HEK293 (cell line): ENCODE data around the gene PCDHB10.

Experiments used
- CTCF ChIA-PET: fragments of 350-600 bp; formaldehyde crosslinking; extraction: SDS; loops from one replicate; lab custom pipeline; 2021; ENCODE audit warnings: antibody characterized with exemption; lab: Yijun Ruan, JAX
- POLR2A ChIA-PET: fragments of 300-600 bp; formaldehyde crosslinking; extraction: SDS; loops from one replicate; lab custom pipeline; 2020; ENCODE audit warnings: antibody characterized with exemption, inconsistent platforms; lab: Yijun Ruan, JAX
- H3K27ac ChIP-seq: fragments of 200-500 bp; sonication (Bioruptor generic); 2 replicates; pipeline ENCODE4 v1.5.1; 2014; ENCODE audit warnings: low read depth, low read length, control low read depth, inconsistent platforms; ENCODE audit errors: extremely low read depth
- H3K36me3 ChIP-seq, 2 experiments: fragments of 200-500 bp in 1 of 2; sonication (Bioruptor generic) in 1 of 2; 1 replicate in 1 of 2; 2 replicates in 1 of 2; pipeline ENCODE4 v1.5.1; 2014 to 2017; ENCODE audit warnings: inconsistent platforms in 2 of 2, low read length in 2 of 2; ENCODE audit not compliant: control insufficient read depth in 2 of 2, insufficient read depth in 1 of 2
- H3K4me1 ChIP-seq: fragments of 200-500 bp; sonication (Bioruptor generic); 2 replicates; pipeline ENCODE4 v1.5.1; 2014; ENCODE audit warnings: mild to moderate bottlenecking, low read length, inconsistent platforms; ENCODE audit not compliant: control insufficient read depth, insufficient read depth
- H3K4me3 ChIP-seq: 2 replicates; pipeline ENCODE4 v1.5.1; 2011; ENCODE audit warnings: low read depth, mild to moderate bottlenecking, control low read depth, low read length, moderate library complexity
- H3K9me3 ChIP-seq: fragments of 200-500 bp; sonication (Bioruptor generic); 2 replicates; pipeline ENCODE4 v1.5.1; 2014; ENCODE audit warnings: low read depth, low read length, inconsistent platforms; ENCODE audit not compliant: control insufficient read depth, insufficient read depth
- KLF8 ChIP-seq: fragments of 450-650 bp; formaldehyde crosslinking; IDR thresholded peaks from 2 replicates; pipeline ENCODE4 v1.5.1; 2016; ENCODE audit warnings: missing biosample characterization, missing genetic modification characterization
- MZF1 ChIP-seq: fragments of 450-650 bp; formaldehyde crosslinking; IDR thresholded peaks from 2 replicates; pipeline ENCODE4 v1.5.1; 2017; ENCODE audit warnings: missing biosample characterization, missing genetic modification characterization, borderline replicate concordance
- ZBTB21 ChIP-seq: fragments of 450-650 bp; formaldehyde crosslinking; IDR thresholded peaks from 2 replicates; pipeline ENCODE4 v1.5.1; 2017; ENCODE audit warnings: missing biosample characterization, missing genetic modification characterization
- ZNF140 ChIP-seq: fragments of 450-650 bp; formaldehyde crosslinking; IDR thresholded peaks from 2 replicates; pipeline ENCODE4 v1.5.1; 2016; ENCODE audit warnings: missing biosample characterization, missing genetic modification characterization
- ZNF174 ChIP-seq: fragments of 450-650 bp; formaldehyde crosslinking; IDR thresholded peaks from 2 replicates; pipeline ENCODE4 v1.5.0; 2017; ENCODE audit warnings: missing biosample characterization, mild to moderate bottlenecking, missing genetic modification characterization
- ZNF184 ChIP-seq: fragments of 450-650 bp; IDR thresholded peaks from 2 replicates; pipeline ENCODE4 v1.5.1; 2018; ENCODE audit warnings: missing biosample characterization, mild to moderate bottlenecking, missing genetic modification characterization
- ZNF292 ChIP-seq: fragments of 450-650 bp; formaldehyde crosslinking; IDR thresholded peaks from 2 replicates; pipeline ENCODE4 v1.5.1; 2016; ENCODE audit warnings: low read depth, missing biosample characterization, missing genetic modification characterization, borderline replicate concordance
- ZNF416 ChIP-seq: fragments of 450-650 bp; formaldehyde crosslinking; IDR thresholded peaks from 2 replicates; pipeline ENCODE4 v1.5.1; 2016; ENCODE audit warnings: missing biosample characterization, missing genetic modification characterization
- ZNF501 ChIP-seq: fragments of 450-650 bp; formaldehyde crosslinking; IDR thresholded peaks from 2 replicates; pipeline ENCODE4 v1.5.1; 2016; ENCODE audit warnings: missing biosample characterization, missing genetic modification characterization
- ZNF560 ChIP-seq: fragments of 450-650 bp; formaldehyde crosslinking; IDR thresholded peaks from 2 replicates; pipeline ENCODE4 v1.5.1; 2017; ENCODE audit warnings: missing biosample characterization, missing genetic modification characterization, borderline replicate concordance
- ZNF629 ChIP-seq: fragments of 450-650 bp; formaldehyde crosslinking; IDR thresholded peaks from 2 replicates; pipeline ENCODE4 v1.5.1; 2017; ENCODE audit warnings: missing biosample characterization, missing genetic modification characterization
- ZNF654 ChIP-seq: fragments of 450-650 bp; formaldehyde crosslinking; IDR thresholded peaks from 2 replicates; pipeline ENCODE4 v1.5.1; 2016; ENCODE audit warnings: low read depth, missing biosample characterization, missing genetic modification characterization
- ZXDB ChIP-seq: fragments of 450-650 bp; formaldehyde crosslinking; IDR thresholded peaks from 2 replicates; pipeline ENCODE4 v1.5.1; 2016; ENCODE audit warnings: missing biosample characterization, missing genetic modification characterization
- TF ChIP-seq, protein P1 (sequence below): fragments of 450-650 bp; formaldehyde crosslinking; IDR thresholded peaks from 2 replicates; pipeline ENCODE4 v1.5.1; 2017; ENCODE audit warnings: missing biosample characterization, missing genetic modification characterization
- TF ChIP-seq, protein P2 (sequence below): fragments of 450-650 bp; formaldehyde crosslinking; IDR thresholded peaks from 2 replicates; pipeline ENCODE4 v1.5.1; 2016; ENCODE audit warnings: missing biosample characterization, missing genetic modification characterization, borderline replicate concordance
- TF ChIP-seq, protein P3 (sequence below): fragments of 450-650 bp; formaldehyde crosslinking; IDR thresholded peaks from 2 replicates; pipeline ENCODE4 v1.5.1; 2016; ENCODE audit warnings: missing biosample characterization, missing genetic modification characterization
- TF ChIP-seq, protein P4 (sequence below): fragments of 450-650 bp; formaldehyde crosslinking; IDR thresholded peaks from 2 replicates; pipeline ENCODE4 v1.5.1; 2016; ENCODE audit warnings: missing biosample characterization, missing genetic modification characterization
- TF ChIP-seq, protein P5 (sequence below): fragments of 450-650 bp; formaldehyde crosslinking; IDR thresholded peaks from 2 replicates; pipeline ENCODE4 v1.5.1; 2016; ENCODE audit warnings: missing biosample characterization, missing genetic modification characterization

Gene PCDHB10

DNA sequence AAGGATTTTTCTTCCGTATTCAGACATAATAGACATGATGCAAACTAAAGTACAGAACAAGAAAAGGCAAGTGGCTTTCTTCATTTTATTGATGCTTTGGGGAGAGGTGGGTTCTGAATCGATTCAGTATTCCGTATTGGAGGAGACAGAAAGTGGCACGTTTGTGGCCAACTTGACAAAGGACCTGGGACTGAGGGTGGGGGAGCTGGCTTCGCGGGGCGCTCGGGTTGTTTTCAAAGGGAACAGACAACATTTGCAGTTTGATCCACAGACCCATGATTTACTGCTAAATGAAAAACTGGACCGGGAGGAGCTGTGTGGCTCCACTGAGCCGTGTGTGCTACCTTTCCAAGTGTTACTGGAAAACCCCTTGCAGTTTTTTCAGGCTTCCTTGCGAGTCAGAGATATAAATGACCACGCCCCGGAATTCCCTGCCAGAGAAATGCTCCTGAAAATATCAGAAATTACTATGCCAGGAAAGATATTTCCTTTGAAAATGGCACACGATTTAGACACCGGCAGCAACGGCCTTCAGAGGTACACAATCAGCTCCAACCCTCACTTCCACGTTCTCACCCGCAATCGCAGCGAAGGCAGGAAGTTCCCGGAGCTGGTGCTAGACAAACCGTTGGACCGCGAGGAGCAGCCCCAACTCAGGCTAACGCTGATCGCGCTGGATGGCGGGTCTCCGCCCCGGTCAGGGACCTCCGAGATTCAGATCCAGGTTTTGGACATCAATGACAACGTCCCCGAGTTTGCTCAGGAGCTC lies 41.7 kb upstream of the PCDHB10 start:
- CTCF ChIA-PET: interaction anchor here (0.9 to 1.6 kb wide), 7 partner anchors 13 to 65 kb away, joined by 3 to 8 read pairs (median 5); partner anchors contain the start of genes PCDHB11, PCDHB2 and PCDHB7
- POLR2A ChIA-PET: no interaction called here
- no peaks in the 10 kb centered on the region for H3K9me3 ChIP-seq
- TF ChIP-seq, protein P1, sequence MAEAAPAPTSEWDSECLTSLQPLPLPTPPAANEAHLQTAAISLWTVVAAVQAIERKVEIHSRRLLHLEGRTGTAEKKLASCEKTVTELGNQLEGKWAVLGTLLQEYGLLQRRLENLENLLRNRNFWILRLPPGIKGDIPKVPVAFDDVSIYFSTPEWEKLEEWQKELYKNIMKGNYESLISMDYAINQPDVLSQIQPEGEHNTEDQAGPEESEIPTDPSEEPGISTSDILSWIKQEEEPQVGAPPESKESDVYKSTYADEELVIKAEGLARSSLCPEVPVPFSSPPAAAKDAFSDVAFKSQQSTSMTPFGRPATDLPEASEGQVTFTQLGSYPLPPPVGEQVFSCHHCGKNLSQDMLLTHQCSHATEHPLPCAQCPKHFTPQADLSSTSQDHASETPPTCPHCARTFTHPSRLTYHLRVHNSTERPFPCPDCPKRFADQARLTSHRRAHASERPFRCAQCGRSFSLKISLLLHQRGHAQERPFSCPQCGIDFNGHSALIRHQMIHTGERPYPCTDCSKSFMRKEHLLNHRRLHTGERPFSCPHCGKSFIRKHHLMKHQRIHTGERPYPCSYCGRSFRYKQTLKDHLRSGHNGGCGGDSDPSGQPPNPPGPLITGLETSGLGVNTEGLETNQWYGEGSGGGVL (tag by site-specific recombination): no peak
- no peak for TF ChIP-seq KLF8
- TF ChIP-seq, protein P2, sequence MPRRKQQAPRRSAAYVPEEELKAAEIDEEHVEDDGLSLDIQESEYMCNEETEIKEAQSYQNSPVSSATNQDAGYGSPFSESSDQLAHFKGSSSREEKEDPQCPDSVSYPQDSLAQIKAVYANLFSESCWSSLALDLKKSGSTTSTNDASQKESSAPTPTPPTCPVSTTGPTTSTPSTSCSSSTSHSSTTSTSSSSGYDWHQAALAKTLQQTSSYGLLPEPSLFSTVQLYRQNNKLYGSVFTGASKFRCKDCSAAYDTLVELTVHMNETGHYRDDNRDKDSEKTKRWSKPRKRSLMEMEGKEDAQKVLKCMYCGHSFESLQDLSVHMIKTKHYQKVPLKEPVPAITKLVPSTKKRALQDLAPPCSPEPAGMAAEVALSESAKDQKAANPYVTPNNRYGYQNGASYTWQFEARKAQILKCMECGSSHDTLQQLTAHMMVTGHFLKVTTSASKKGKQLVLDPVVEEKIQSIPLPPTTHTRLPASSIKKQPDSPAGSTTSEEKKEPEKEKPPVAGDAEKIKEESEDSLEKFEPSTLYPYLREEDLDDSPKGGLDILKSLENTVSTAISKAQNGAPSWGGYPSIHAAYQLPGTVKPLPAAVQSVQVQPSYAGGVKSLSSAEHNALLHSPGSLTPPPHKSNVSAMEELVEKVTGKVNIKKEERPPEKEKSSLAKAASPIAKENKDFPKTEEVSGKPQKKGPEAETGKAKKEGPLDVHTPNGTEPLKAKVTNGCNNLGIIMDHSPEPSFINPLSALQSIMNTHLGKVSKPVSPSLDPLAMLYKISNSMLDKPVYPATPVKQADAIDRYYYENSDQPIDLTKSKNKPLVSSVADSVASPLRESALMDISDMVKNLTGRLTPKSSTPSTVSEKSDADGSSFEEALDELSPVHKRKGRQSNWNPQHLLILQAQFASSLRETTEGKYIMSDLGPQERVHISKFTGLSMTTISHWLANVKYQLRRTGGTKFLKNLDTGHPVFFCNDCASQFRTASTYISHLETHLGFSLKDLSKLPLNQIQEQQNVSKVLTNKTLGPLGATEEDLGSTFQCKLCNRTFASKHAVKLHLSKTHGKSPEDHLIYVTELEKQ (tag by site-specific recombination): no peak
- no peak for TF ChIP-seq ZNF629 (tag by site-specific recombination)
- no peak for TF ChIP-seq ZNF501
- TF ChIP-seq ZNF416 (tag by site-specific recombination): no peak
- TF ChIP-seq, protein P3, sequence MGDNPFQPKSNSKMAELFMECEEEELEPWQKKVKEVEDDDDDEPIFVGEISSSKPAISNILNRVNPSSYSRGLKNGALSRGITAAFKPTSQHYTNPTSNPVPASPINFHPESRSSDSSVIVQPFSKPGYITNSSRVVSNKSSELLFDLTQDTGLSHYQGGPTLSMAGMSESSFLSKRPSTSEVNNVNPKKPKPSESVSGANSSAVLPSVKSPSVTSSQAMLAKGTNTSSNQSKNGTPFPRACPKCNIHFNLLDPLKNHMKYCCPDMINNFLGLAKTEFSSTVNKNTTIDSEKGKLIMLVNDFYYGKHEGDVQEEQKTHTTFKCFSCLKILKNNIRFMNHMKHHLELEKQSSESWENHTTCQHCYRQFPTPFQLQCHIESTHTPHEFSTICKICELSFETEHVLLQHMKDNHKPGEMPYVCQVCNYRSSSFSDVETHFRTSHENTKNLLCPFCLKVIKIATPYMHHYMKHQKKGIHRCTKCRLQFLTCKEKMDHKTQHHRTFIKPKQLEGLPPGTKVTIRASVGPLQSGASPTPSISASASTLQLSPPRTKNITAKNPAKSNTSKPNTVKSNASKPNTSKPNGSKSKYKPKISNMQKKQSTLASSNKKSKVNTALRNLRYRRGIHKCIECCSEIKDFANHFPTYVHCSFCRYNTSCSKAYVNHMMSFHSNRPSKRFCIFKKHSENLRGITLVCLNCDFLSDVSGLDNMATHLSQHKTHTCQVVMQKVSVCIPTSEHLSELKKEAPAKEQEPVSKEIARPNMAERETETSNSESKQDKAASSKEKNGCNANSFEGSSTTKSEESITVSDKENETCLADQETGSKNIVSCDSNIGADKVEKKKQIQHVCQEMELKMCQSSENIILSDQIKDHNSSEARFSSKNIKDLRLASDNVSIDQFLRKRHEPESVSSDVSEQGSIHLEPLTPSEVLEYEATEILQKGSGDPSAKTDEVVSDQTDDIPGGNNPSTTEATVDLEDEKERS (tag by site-specific recombination): no peak
- TF ChIP-seq ZNF184 (tag by site-specific recombination): no peak
- no peak for TF ChIP-seq ZNF654
- no peak for TF ChIP-seq MZF1 (tag by site-specific recombination)
- no peak for TF ChIP-seq ZXDB (tag by site-specific recombination)
- TF ChIP-seq ZNF174 (tag by site-specific recombination): no peak
- no peak for TF ChIP-seq ZNF560 (tag by site-specific recombination)
- no peak for TF ChIP-seq ZNF140
- TF ChIP-seq, protein P4, sequence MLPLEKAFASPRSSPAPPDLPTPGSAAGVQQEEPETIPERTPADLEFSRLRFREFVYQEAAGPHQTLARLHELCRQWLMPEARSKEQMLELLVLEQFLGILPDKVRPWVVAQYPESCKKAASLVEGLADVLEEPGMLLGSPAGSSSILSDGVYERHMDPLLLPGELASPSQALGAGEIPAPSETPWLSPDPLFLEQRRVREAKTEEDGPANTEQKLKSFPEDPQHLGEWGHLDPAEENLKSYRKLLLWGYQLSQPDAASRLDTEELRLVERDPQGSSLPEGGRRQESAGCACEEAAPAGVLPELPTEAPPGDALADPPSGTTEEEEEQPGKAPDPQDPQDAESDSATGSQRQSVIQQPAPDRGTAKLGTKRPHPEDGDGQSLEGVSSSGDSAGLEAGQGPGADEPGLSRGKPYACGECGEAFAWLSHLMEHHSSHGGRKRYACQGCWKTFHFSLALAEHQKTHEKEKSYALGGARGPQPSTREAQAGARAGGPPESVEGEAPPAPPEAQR (tag by site-specific recombination): no peak
- TF ChIP-seq ZBTB21 (tag by site-specific recombination): no peak
- TF ChIP-seq, protein P5, sequence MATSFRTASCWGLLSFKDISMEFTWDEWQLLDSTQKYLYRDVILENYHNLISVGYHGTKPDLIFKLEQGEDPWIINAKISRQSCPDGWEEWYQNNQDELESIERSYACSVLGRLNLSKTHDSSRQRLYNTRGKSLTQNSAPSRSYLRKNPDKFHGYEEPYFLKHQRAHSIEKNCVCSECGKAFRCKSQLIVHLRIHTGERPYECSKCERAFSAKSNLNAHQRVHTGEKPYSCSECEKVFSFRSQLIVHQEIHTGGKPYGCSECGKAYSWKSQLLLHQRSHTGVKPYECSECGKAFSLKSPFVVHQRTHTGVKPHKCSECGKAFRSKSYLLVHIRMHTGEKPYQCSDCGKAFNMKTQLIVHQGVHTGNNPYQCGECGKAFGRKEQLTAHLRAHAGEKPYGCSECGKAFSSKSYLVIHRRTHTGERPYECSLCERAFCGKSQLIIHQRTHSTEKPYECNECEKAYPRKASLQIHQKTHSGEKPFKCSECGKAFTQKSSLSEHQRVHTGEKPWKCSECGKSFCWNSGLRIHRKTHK (tag by site-specific recombination): no peak
- TF ChIP-seq ZNF292 (tag by site-specific recombination): no peak
- TF ChIP-seq, all 188 proteins: peak for 0
- Histone ChIP-seq H3K36me3 (no peaks in the 10 kb centered on the region), H3K4me3 (no peak overlapping the region), H3K27ac (no peak overlapping the region), H3K4me1 (no peaks in the 10 kb centered on the region)
